GM04504 (cell line): ENCODE data around the gene CNTNAP3.
"Not testable (repeated sequence)": the region's sequence is repeated elsewhere in the genome, so short reads cannot be mapped to it uniquely, and the experiment has no call there.

Experiments used
- DNase-seq: peaks from one replicate; pipeline ENCODE4 v3.0.0-alpha.2; 2012; ENCODE audit warnings: low read depth

CNTNAP3 gene

DNA sequence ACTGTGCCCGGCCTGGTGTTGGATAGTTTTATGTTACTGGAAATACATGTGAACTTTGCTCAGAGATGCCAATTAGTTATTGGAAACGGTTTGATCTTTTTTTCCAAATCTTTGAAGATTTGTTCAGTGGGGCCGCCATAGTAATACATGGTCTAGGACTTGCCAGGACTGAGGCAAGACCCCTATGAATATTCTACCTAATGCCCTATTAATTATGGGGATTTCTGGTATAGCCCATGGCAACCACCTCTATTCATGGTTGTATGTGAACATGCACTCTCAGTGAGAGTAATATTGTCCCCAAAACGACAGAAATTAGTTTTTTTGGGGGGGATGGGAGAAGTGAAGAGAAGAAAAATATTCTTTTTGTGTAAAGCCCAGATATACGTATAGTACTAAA lies 220.3 kb downstream of the CNTNAP3 start:
- DNase-seq: not testable (repeated sequence)

DNA sequence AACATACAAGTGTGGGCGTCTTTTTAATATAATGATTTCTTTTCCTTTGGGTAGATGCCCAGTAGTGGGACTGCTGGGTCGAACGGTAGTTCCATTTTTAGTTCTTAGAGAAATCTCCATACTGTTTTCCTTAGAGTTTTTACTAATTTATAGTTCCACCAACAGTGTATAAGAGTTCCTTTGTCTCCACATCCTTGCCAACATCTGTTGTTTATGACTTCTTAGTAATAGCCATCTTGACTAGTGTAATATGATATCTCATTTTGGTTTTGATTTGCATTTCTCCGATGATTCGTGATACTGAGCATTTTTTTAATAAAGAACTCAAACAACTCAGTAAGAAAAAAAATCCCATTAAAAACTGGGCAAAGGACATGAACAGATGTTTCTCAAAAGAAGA lies 225.0 kb downstream of the CNTNAP3 start:
- DNase-seq: not testable (repeated sequence)

DNA sequence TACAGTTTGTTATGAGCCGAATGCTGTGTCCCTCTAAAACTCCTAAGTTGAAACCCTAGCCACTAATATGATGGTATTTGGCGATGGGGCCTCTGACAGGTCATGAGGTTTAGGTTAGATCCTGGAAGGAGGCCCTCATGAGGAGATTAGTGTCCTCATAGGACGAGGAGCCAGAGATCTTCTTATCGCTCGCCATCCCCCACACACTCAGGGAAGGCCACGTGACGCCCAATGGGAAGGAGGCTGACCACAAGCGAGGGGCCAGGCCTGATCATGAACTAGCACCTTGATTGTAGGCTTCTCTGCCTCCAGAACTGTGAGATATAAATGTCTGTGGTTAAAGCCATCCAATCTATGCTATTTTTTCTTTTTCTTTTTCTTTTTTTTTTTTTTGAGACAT lies 233.5 kb downstream of the CNTNAP3 start:
- not testable (repeated sequence) for DNase-seq

DNA sequence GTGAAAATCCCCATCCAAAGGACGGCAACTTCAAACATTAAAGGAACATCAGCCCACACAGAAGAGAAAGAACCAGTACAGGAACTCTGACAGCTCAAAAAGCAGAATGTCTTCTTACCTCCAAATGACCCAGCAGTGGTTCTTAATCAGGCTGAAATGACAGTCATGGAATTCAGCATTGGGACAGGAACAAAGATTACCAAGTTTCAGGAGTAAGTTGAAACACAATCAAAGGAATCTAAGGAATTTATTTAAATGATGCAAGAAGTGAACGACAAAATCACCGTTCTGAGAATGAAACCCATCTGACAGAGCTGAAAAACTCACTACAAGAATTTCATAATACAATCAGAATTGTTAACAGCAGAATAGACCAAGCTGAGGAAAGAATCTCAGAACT lies 241.1 kb downstream of the CNTNAP3 start:
- DNase-seq: not testable (repeated sequence)

DNA sequence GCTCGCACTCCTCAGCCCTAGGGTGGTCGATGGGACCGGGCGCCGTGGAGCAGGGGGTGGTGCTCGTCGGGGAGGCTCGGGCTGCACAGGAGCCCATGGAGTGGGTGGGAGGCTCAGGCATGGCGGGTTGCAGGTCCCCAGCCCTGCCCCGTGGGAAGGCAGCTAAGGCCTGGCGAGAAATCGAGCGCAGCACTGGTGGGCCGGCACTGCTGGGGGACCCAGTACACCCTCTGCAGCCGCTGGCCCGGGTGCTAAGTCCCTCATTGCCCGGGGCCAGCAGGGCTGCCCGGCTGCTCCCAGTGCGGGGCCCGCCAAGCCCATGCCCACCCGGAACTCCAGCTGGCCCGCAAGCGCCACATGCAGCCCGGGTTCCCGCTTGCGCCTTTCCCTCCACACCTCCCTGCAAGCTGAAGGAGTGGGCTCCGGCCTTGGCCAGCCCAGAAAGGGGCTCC lies 245.6 kb downstream of the CNTNAP3 start:
- not testable (repeated sequence) for DNase-seq

DNA sequence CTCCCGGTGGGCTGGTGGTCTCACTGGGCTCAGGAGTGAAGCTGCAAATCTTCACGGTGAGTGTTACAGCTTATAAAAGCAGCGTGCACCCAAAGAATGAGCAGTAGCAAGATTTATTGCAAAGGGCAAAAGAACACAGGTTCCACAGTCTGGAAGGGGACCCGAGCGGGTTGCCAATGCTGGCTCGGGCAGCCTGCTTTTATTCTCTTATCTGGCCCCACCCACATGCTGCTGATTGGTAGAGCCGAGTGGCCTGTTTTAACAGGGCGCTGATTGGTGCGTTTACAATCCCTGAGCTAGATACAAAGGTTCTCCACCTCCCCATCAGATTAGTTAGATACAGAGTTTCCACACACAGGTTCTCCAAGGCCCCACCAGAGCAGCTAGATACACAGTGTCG lies 246.2 kb downstream of the CNTNAP3 start:
- DNase-seq: not testable (repeated sequence)

DNA sequence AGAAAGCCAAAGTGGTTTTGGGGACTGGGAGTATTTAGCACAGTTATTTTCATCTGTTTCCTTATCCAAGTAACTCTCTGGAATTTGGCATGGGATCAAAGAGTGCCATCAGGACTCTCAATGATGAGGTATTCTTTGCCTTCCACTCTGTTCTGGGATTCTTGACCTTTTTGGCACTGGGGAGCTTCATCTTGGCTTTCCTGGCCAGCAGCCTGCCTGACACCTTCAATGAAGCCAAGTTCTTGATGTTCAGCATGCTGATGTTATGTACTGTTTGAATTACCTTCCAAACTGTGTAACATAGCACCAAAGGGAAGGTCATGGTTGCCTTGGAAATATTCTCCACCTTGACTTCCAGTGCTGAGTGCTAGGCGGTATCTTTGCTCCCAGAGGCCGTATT lies 248.8 kb downstream of the CNTNAP3 start:
- DNase-seq: not testable (repeated sequence)

DNA sequence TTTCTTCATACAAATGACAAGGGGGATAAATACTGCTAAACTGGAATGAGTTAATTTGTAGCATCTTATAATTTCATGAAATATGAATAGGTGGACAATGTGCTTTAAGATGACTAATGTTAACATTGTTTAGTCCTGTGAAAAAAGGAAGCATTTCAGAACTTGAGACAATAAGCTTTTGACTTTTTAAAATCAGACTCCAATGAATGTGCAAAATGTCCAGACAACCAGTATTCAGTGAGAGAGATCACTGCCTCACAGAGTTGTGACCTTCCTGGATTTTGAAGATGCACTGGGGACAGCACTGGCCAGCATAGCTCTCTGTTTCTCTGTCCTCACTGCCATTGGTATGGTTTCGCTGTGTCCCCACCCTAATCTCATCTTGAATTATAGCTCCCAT lies 249.7 kb downstream of the CNTNAP3 start:
- not testable (repeated sequence) for DNase-seq

DNA sequence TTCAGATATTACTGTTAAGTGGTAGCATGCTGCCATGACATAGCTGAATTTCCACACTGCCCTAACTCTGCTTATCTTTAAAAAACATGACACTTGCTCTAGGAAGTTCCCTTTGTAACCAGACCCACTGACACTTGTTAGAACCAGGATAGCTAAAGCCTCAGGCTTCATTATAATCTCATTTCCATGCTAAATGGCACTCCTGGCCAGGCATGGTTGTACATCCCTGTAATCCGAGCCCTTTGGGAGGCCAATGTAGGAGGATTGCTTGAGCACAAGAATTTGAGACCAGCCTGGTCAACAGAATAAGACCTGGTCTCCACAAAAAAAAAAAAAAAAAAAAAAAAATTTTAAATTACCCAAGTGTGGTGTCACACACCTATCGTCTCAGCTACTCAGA lies 254.1 kb downstream of the CNTNAP3 start:
- not testable (repeated sequence) for DNase-seq

DNA sequence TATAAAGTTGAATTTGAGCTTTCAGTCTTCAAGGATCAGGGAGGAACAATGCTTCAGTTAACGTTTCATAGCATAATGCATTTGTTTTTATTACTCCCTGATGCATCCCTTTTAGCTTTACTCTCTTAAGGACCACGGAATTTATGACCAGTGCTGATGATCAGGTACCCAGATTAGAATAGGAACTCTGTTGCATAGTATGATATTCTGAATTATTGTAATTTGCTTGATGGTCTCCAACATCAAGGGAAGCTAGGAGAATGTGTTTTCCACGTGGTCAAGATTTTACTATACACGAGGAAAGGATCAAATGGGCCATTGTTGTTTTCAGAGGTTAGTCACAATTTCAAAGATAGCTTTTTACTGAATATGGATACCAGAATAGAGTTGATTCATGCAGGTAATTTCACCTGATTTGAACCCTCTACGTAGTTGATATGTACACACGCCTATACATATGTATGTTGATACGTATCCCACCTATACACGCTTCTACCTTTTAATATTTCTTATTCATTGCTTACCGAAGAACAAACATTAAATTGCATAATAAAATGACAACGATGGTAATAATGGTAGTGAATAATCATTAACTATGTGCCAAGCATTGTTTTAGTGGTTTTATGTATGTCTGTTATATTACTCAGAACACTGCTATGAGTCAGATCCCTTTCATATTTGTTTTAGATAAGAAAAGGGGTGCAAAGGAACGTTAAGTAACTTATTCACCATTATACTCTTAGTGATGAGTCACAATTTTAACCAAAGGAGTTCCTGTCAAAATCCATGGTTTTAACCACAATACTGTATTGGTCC lies 257.6 kb downstream of the CNTNAP3 start:
- DNase-seq: not testable (repeated sequence)

DNA sequence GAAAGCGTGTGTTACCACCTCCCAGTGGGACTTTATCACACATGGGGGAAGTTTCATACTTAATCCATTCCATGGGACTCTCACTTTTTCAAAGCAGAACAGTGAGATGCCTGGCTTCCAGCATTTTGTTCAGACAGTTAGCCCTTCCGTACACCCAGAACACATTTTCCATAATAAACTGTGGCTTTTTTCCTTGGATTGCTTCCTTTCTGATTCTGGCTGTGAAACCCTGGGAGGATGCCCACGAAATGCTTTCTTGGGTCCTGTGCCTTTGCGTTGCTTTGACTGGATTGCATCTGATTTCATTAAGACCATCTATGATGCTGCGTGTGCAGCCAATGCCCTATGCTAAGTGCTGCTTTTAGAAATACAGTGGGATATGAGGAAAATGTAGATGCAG lies 259.1 kb downstream of the CNTNAP3 start:
- not testable (repeated sequence) for DNase-seq

DNA sequence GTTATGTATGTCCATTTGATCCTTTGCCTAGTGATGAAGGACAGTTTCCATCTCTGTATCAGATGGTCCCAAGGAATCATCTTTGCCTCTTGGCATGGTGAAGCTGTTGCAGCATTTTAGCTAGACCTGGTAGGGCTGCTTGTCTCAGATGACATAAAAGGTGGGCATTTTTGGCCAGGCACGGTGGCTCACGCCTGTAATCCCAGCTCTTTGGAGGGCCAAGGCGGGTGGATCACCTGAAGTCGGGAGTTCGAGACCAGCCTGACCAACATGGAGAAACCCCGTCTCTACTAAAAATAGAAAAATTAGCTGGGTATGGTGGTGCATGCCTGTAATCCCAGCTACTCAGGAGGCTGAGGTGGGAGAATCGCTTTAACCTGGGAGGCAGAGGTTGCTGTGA lies 259.8 kb downstream of the CNTNAP3 start:
- not testable (repeated sequence) for DNase-seq

DNA sequence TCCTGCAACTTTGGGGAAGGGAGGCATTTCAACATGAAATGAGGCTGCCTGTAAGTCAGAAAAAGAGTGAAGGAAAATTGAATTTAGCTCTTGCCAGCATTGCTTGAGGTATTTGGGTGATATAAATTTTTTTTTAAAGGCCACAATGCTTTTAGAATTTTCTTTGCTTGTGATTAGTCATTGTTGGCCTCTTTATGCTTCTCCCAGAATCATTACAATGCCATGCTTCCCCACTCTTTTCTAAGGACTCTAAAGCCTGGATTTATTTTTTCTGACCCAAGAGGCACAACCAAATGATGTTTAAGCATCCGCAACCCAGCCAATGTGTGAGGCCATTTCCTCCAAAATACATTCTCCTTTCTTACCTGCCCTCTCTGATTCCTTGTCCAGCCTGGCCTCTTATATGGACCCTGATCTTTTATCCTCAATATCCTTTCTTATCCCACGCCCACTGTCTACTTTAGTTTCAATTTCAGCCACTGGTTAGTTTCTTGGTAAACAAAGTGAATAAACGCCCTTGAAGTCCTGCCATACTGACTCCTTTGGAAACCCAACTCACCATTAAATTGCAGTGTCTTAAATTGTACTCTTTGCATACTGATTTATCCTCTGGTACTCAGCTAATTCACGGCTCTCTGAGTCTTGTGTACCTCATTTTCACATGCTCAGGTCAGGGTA lies 261.9 kb downstream of the CNTNAP3 start:
- DNase-seq: not testable (repeated sequence)
